DND-41 (cell line): ENCODE measurements around the gene PRSS27.

Experiments
- ATAC-seq: fragments of 200-7000 bp; cut with Tn5 transposase; 3 replicates; pipeline ENCODE4 v1.9.1; 2021; ENCODE audit warnings: low read depth; ENCODE audit not compliant: insufficient read depth
- DNase-seq: peaks from one replicate; pipeline ENCODE4 v3.0.0-alpha.2; 2020
- H2AFZ ChIP-seq: 2 replicates; pipeline ENCODE4 v1.6.0; 2012; ENCODE audit warnings: low read depth, low read length
- H3K27ac ChIP-seq: 2 replicates; pipeline ENCODE4 v1.5.1; 2012; ENCODE audit warnings: low read length, inconsistent platforms
- H3K27me3 ChIP-seq: fragments of 200-600 bp; sonication (generic); 2 replicates; pipeline ENCODE4 v1.6.0; 2012; ENCODE audit warnings: low read length, mild to moderate bottlenecking, inconsistent platforms; ENCODE audit not compliant: insufficient read depth, poor library complexity
- H3K36me3 ChIP-seq: 2 replicates; pipeline ENCODE4 v1.5.1; 2012; ENCODE audit warnings: low read length, inconsistent platforms; ENCODE audit not compliant: insufficient read depth
- H3K4me1 ChIP-seq: 2 replicates; pipeline ENCODE4 v1.5.1; 2012; ENCODE audit warnings: mild to moderate bottlenecking, low read length; ENCODE audit not compliant: insufficient read depth
- H3K4me2 ChIP-seq: 2 replicates; pipeline ENCODE4 v1.6.0; 2012; ENCODE audit warnings: mild to moderate bottlenecking, moderate library complexity, low read length, inconsistent platforms; ENCODE audit not compliant: insufficient read depth
- H3K4me3 ChIP-seq, 2 experiments: fragments of 200-600 bp in 1 of 2; shearing (Covaris generic) in 1 of 2; 2 replicates each; pipeline ENCODE4 v1.5.1; 2012 to 2016; ENCODE audit warnings: inconsistent platforms in 2 of 2, low read length in 2 of 2, mild to moderate bottlenecking in 2 of 2, low read depth in 1 of 2, moderate library complexity in 1 of 2
- H3K79me2 ChIP-seq: 2 replicates; pipeline ENCODE4 v1.6.0; 2012; ENCODE audit warnings: low read length, inconsistent platforms; ENCODE audit not compliant: insufficient read depth
- H3K9ac ChIP-seq: 2 replicates; pipeline ENCODE4 v1.6.0; 2012; ENCODE audit warnings: low read depth, mild to moderate bottlenecking, inconsistent platforms, low read length, moderate library complexity
- H3K9me3 ChIP-seq: 2 replicates; pipeline ENCODE4 v1.5.1; 2012; ENCODE audit warnings: low read length, moderate library complexity, mild to moderate bottlenecking, inconsistent platforms; ENCODE audit not compliant: insufficient read depth, severe bottlenecking
- H4K20me1 ChIP-seq: 2 replicates; pipeline ENCODE4 v1.6.0; 2012; ENCODE audit warnings: low read length; ENCODE audit not compliant: insufficient read depth
- CTCF ChIP-seq: IDR thresholded peaks from 2 replicates; pipeline ENCODE4 v1.5.1; 2012; ENCODE audit warnings: borderline replicate concordance, low read length, moderate library complexity, mild to moderate bottlenecking; ENCODE audit not compliant: poor library complexity, severe bottlenecking; ENCODE audit errors: extremely low read depth
- EZH2 ChIP-seq: IDR thresholded peaks from 3 replicates; pipeline ENCODE4 v1.6.1; 2012; ENCODE audit warnings: borderline replicate concordance, low read depth, mild to moderate bottlenecking, moderate library complexity, low read length, inconsistent platforms; ENCODE audit not compliant: severe bottlenecking

Gene PRSS27

GRCh38 chr16:2763173-2763572, 43.1 kb upstream of the PRSS27 start:
- no peaks in the 10 kb centered on the region for H3K9me3 ChIP-seq
- H3K27ac ChIP-seq, result no peak overlapping the region
- H4K20me1 ChIP-seq, result peaks cover 98% of the 10 kb centered on the region
- no peak overlapping the region for H3K9ac ChIP-seq
- peaks cover 100% of the 10 kb centered on the region for H3K36me3 ChIP-seq
- no peak overlapping the region for H3K4me3 ChIP-seq
- TF ChIP-seq EZH2, result no peak
- TF ChIP-seq CTCF, result no peak
- H2AFZ ChIP-seq, result no peak overlapping the region
- ATAC-seq (no peak), DNase-seq (no peak)
- no peak overlapping the region for H3K4me2 ChIP-seq
- no peaks in the 10 kb centered on the region for H3K27me3 ChIP-seq
- peaks cover 98% of the 10 kb centered on the region for H3K79me2 ChIP-seq
- H3K4me1 ChIP-seq, result no peaks in the 10 kb centered on the region

- H3K79me2 ChIP-seq, result peaks cover 99% of the 10 kb centered on the region
- H3K27me3 ChIP-seq, result no peaks in the 10 kb centered on the region
- H3K4me1 ChIP-seq, result no peaks in the 10 kb centered on the region
- no peak overlapping the region for H3K4me2 ChIP-seq
- DNase-seq (no peak), ATAC-seq (no peak)
- no peak overlapping the region for H3K27ac ChIP-seq
- peaks cover 100% of the 10 kb centered on the region for H3K36me3 ChIP-seq
- TF ChIP-seq CTCF (no peak), EZH2 (no peak)
- peaks cover 97% of the 10 kb centered on the region for H4K20me1 ChIP-seq
- H3K9ac ChIP-seq, result no peak overlapping the region
- H3K4me3 ChIP-seq, result no peak overlapping the region
- H3K9me3 ChIP-seq, result no peaks in the 10 kb centered on the region
- no peak overlapping the region for H2AFZ ChIP-seq
These were observed 42.7 kb upstream of the PRSS27 start for GRCh38 chr16:2762711-2763110.

GRCh38 chr16:2761886-2762583, 42.0 kb upstream of the PRSS27 start:
- H3K4me2 ChIP-seq, result no peak overlapping the region
- H3K27me3 ChIP-seq, result no peaks in the 10 kb centered on the region
- peaks cover 97% of the 10 kb centered on the region for H4K20me1 ChIP-seq
- no peaks in the 10 kb centered on the region for H3K9me3 ChIP-seq
- H3K27ac ChIP-seq, result no peak overlapping the region
- H3K4me3 ChIP-seq, result no peak overlapping the region
- ATAC-seq, result no peak
- H3K79me2 ChIP-seq, result peaks cover 100% of the 10 kb centered on the region
- H3K9ac ChIP-seq, result no peak overlapping the region
- TF ChIP-seq CTCF, result no peak
- no peak for TF ChIP-seq EZH2
- no peak overlapping the region for H2AFZ ChIP-seq
- no peaks in the 10 kb centered on the region for H3K4me1 ChIP-seq
- H3K36me3 ChIP-seq, result peaks cover 100% of the 10 kb centered on the region
- no peak for DNase-seq
